Ovary (tissue), 10 donors: Measurements from ENCODE around the gene SLC2A10. TPM values are rescaled to one million over a fixed set of nuclear protein-coding genes. Genes with fewer than 3 reads are reported as not detected.
A peak's percentile ranks its signal among the peaks of the same experiment; 100 is the strongest.

ENCODE experiments used
- DNase-seq, 5 donors: peaks; one replicate each; pipeline ENCODE4 v3.0.0-alpha.2; 2019 to 2020
- H3K27ac ChIP-seq, 2 donors: fragments of 200-600 bp; one replicate each; pipeline versions ENCODE4 v1.5.1 to v1.8.0; 2019 to 2022
- H3K27me3 ChIP-seq: fragments of 200-600 bp; one replicate; pipeline ENCODE4 v1.8.0; 2022
- H3K36me3 ChIP-seq: fragments of 200-600 bp; sonication (generic); one replicate; pipeline ENCODE4 v1.5.1; 2019
- H3K4me1 ChIP-seq: one replicate; pipeline ENCODE4 v1.8.1; 2013; ENCODE audit warnings: mild to moderate bottlenecking, moderate library complexity; ENCODE audit not compliant: insufficient read depth
- H3K4me3 ChIP-seq: fragments of 200-600 bp; sonication (generic); one replicate; pipeline ENCODE4 v1.5.1; 2017
- H3K9me3 ChIP-seq, 2 donors: fragments of 200-600 bp in 1 of 2; sonication (generic) in 1 of 2; one replicate each; pipeline versions ENCODE4 v1.5.1 to v1.8.1; 2013 to 2019; ENCODE audit warnings: mild to moderate bottlenecking in 1 of 2, moderate library complexity in 1 of 2
- CTCF ChIP-seq, 3 donors: fragments of 450-650 bp in 2 of 3; fragments of 200-600 bp in 1 of 3; IDR thresholded peaks; one replicate each; pipeline versions ENCODE4 v1.5.1 to v1.8.0; 2016 to 2022; ENCODE audit warnings: antibody characterized with exemption in 3 of 3, mild to moderate bottlenecking in 1 of 3
- EP300 ChIP-seq: sonication (generic); formaldehyde crosslinking; IDR thresholded peaks from one replicate; pipeline ENCODE4 v1.6.1; 2017; ENCODE audit warnings: antibody characterized with exemption
- POLR2A ChIP-seq: fragments of 450-650 bp; IDR thresholded peaks from one replicate; pipeline ENCODE4 v1.6.1; 2017; ENCODE audit warnings: antibody characterized with exemption, mild to moderate bottlenecking, moderate library complexity
- WGBS, 3 donors: extraction: QIAGEN DNeasy Blood & Tissue Kit in 1 of 3; methylation state at CpG; one replicate each; pipeline versions ENCODE4 v1.1.5 to v1.1.7; 2013 to 2017; 5-methylcytosine and 5-hydroxymethylcytosine counted together
- intact Hi-C, 4 donors: fragments of 100-400 bp; cut with DNase I; formaldehyde crosslinking; loops; one replicate each; pipeline versions ENCODE4 v1.11.0 to v1.15.1; 2022 to 2023
- long read RNA-seq, 3 donors: library from polyadenylated mRNA in 2 of 3; unstranded in 2 of 3; transcript quantifications; one replicate each; pipeline ENCODE4 v2.0.0 and lab custom pipeline, GENCODE V29; 2021 to 2026
- polyA plus RNA-seq, 2 donors: library from polyadenylated mRNA; stranded (reverse); fragments of 200-250 nt in 1 of 2; fragments of 350-450 nt in 1 of 2; fragmentation: Illumina TruSeq in 1 of 2; extraction: RNeasy Lipid Tissue Mini Kit (QIAGEN cat#74804) in 1 of 2; gene quantifications; one replicate each; pipeline ENCODE4 v1.2.3, GENCODE V29; 2013 to 2014
- total RNA-seq, 7 donors: library from RNA; depleted of rRNA in 2 of 7; stranded (reverse); fragments of >200 nt in 2 of 7; fragmentation: NEBNext Ultra II Directional in 3 of 7; extraction: Animal tissue kit (Norgen Biotek cat#: 25700) in 3 of 7; gene quantifications; one replicate each; pipeline versions ENCODE4 v1.1.0 to v1.2.4, GENCODE V29; 2016 to 2023
- donor health status: DM: no; HTN: no; CAD: no; lungs with moderate emphysema.
- donor health status: DM: no; HTN: no; CAD: no.
- donor health status: Bipolar disorder and iron deficiency.
- donor health status: DM: yes; HTN: yes; CAD: no.
- donor health status: DM: no; HTN: no; CAD: no.
- donor health status: DM: yes; HTN: yes; CAD: no.

SLC2A10 gene
- total RNA-seq (10 to 100 TPM in 5 of 7 donors, 1 to 10 TPM in 2; 7.3 to 27.7 (median 15.1) TPM), polyA plus RNA-seq (10 to 100 TPM; 11.0 to 18.4 TPM)
- long read RNA-seq, donor 1, full-length matches to known transcripts: 6 of 15 reads
- long read RNA-seq, donor 1, partial matches to known transcripts: 5 of 15 reads
- long read RNA-seq, donor 1, other reads (novel, unspliced or antisense): 4 of 15 reads
- long read RNA-seq, donor 2, full-length matches to known transcripts: 1 of 1 reads
- long read RNA-seq, donor 2, partial matches to known transcripts: 0 of 1 reads
- long read RNA-seq, donor 2, other reads (novel, unspliced or antisense): 0 of 1 reads
- long read RNA-seq, donor 3, full-length matches to known transcripts: 38 of 51 reads
- long read RNA-seq, donor 3, partial matches to known transcripts: 3 of 51 reads
- long read RNA-seq, donor 3, other reads (novel, unspliced or antisense): 10 of 51 reads

GRCh38 chr20:46709459-46710152 lies at the start of gene SLC2A10:
Gene SLC2A10 (plus strand): TSS chr20:46709649. CDS start chr20:46709737, 88 bp downstream.
- intact Hi-C loops: no loop called here
- peak within 1 kb of the TSS; percentile 53 to 69 for H3K27ac ChIP-seq
- WGBS, 3 donors: 1% methylated on average over 37 to 67 of the region's 67 CpGs
- DNase-seq: peak; percentile 60 to 76 (median 70)
- peak within 1 kb of the TSS; percentile 45 for H3K4me3 ChIP-seq
- no peaks in the 10 kb centered on the region for H3K9me3 ChIP-seq
- no peaks in the 10 kb centered on the region for H3K27me3 ChIP-seq
- H3K36me3 ChIP-seq: no peaks in the 10 kb centered on the region
- TF ChIP-seq EP300: no peak
- peaks cover 17% of the 10 kb centered on the region for H3K4me1 ChIP-seq

GRCh38 chr20:46660487-46660886 lies 49.0 kb upstream of the SLC2A10 start:
- no peak for DNase-seq

GRCh38 chr20:46661659-46662058 lies 47.8 kb upstream of the SLC2A10 start:
- no peaks in the 10 kb centered on the region for H3K36me3 ChIP-seq
- TF ChIP-seq CTCF (IDR thresholded peaks at IDR 0.05): no peak
- TF ChIP-seq EP300: no peak
- no peak for TF ChIP-seq POLR2A
- no peaks in the 10 kb centered on the region for H3K4me1 ChIP-seq
- WGBS, 3 donors: 96 to 100% (median 97%) methylated on average over 1 of the region's 1 CpG
- no peak overlapping the region for H3K4me3 ChIP-seq
- DNase-seq: no peak
- intact Hi-C loops: no loop called here
- no peaks in the 10 kb centered on the region for H3K9me3 ChIP-seq
- no peak overlapping the region for H3K27ac ChIP-seq
- H3K27me3 ChIP-seq: no peaks in the 10 kb centered on the region

More at GRCh38 chr20:46660487-46660886, 49.0 kb upstream of the SLC2A10 start:
- Histone ChIP-seq H3K9me3 (no peaks in the 10 kb centered on the region), H3K27me3 (no peaks in the 10 kb centered on the region), H3K36me3 (no peaks in the 10 kb centered on the region), H3K27ac (no peak overlapping the region), H3K4me1 (no peaks in the 10 kb centered on the region), H3K4me3 (no peak overlapping the region)
- WGBS, 3 donors: 89 to 92% (median 91%) methylated on average over 4 of the region's 4 CpGs
- TF ChIP-seq EP300: no peak
- intact Hi-C loops: no loop called here

GRCh38 chr20:46663531-46663930 lies 45.9 kb upstream of the SLC2A10 start:
- H3K9me3 ChIP-seq: no peaks in the 10 kb centered on the region
- TF ChIP-seq EP300: no peak
- no peak for TF ChIP-seq CTCF (IDR thresholded peaks at IDR 0.05)
- TF ChIP-seq POLR2A: no peak
- no peaks in the 10 kb centered on the region for H3K27me3 ChIP-seq
- no peak overlapping the region for H3K4me3 ChIP-seq
- H3K27ac ChIP-seq: no peak overlapping the region
- no peak for DNase-seq
- WGBS, 3 donors: 95% methylated on average over 3 of the region's 3 CpGs
- intact Hi-C loops: no loop called here
- H3K36me3 ChIP-seq: no peaks in the 10 kb centered on the region
- H3K4me1 ChIP-seq: no peaks in the 10 kb centered on the region

GRCh38 chr20:46665602-46666001 lies 43.8 kb upstream of the SLC2A10 start:
- no peak overlapping the region for H3K27ac ChIP-seq

More at GRCh38 chr20:46665602-46666001, 43.8 kb upstream of the SLC2A10 start:
- WGBS, 3 donors: 85 to 93% (median 87%) methylated on average over 3 of the region's 3 CpGs
- TF ChIP-seq EP300 (no peak), POLR2A (no peak), CTCF (IDR thresholded peaks at IDR 0.05) (no peak)
- Histone ChIP-seq H3K36me3 (no peaks in the 10 kb centered on the region), H3K27me3 (no peaks in the 10 kb centered on the region), H3K9me3 (no peaks in the 10 kb centered on the region), H3K4me3 (no peak overlapping the region), H3K4me1 (no peaks in the 10 kb centered on the region)
- intact Hi-C loops: no loop called here
- DNase-seq: no peak
